OCI-LY7 (cell line): ENCODE data around the gene AKAP9.

Source experiments
- CTCF ChIP-seq: fragments of 200-600 bp; sonication (generic); conservative IDR thresholded peaks from 2 replicates; pipeline ENCODE4 v1.5.1; 2014; ENCODE audit warnings: mild to moderate bottlenecking, antibody characterized with exemption, low read length, moderate library complexity, mixed read lengths
- EZH2phosphoT487 ChIP-seq: fragments of 200-600 bp; sonication (generic); IDR thresholded peaks from 2 replicates; pipeline ENCODE4 v1.6.1; 2018; ENCODE audit warnings: low read depth, borderline replicate concordance, mild to moderate bottlenecking, mixed run types, antibody characterized with exemption, low read length, moderate library complexity, mixed read lengths

- TF ChIP-seq CTCF (no peak), EZH2phosphoT487 (no peak)
These were observed 80.0 kb downstream of the AKAP9 start for GRCh38 chr7:92020636-92021035.
